HepG2 (cell line): ENCODE data around the gene FAM114A2. TPM values are rescaled to one million over a fixed set of nuclear protein-coding genes. Genes with fewer than 3 reads are reported as not detected.

Experiments used
- JUN ChIP-seq: sonication (generic); formaldehyde crosslinking; IDR thresholded peaks from 2 replicates; pipeline ENCODE4 v1.4.0; 2020; ENCODE audit warnings: mild to moderate bottlenecking, missing genetic modification reagents
- KLF11 ChIP-seq: IDR thresholded peaks from 2 replicates; pipeline ENCODE4 v1.6.1; 2016; ENCODE audit warnings: missing compliant biosample characterization
- MYC ChIP-seq: sonication (generic); formaldehyde crosslinking; IDR thresholded peaks from 2 replicates; pipeline ENCODE4 v1.9.0; 2021; ENCODE audit warnings: missing genetic modification reagents, borderline replicate concordance
- RAD21 ChIP-seq: fragments of 450-650 bp; formaldehyde crosslinking; IDR thresholded peaks from 2 replicates; pipeline ENCODE4 v1.5.0; 2020; ENCODE audit warnings: mild to moderate bottlenecking
- ZNF10 ChIP-seq: sonication (generic); formaldehyde crosslinking; IDR thresholded peaks from 2 replicates; pipeline ENCODE4 v1.4.0; 2020; ENCODE audit warnings: mild to moderate bottlenecking, low read depth, missing genetic modification reagents, borderline replicate concordance
- ZNF264 ChIP-seq: sonication (generic); formaldehyde crosslinking; IDR thresholded peaks from 2 replicates; pipeline ENCODE4 v1.4.0; 2020; ENCODE audit warnings: missing genetic modification reagents
- ZNF329 ChIP-seq: sonication (generic); formaldehyde crosslinking; IDR thresholded peaks from 2 replicates; pipeline ENCODE4 v1.9.0; 2021; ENCODE audit warnings: low read depth, mild to moderate bottlenecking, missing genetic modification reagents
- ZNF563 ChIP-seq: sonication (generic); formaldehyde crosslinking; IDR thresholded peaks from 2 replicates; pipeline ENCODE4 v1.8.0; 2022; ENCODE audit warnings: mild to moderate bottlenecking, moderate library complexity, missing genetic modification reagents
- ZNF776 ChIP-seq: sonication (generic); formaldehyde crosslinking; IDR thresholded peaks from 2 replicates; pipeline ENCODE4 v1.4.0; 2020; ENCODE audit warnings: mild to moderate bottlenecking, missing genetic modification reagents
- polyA plus RNA-seq, 8 experiments: library from polyadenylated mRNA; depleted of rRNA in 3 of 8; stranded (reverse) in 7 of 8; unstranded in 1 of 8; fragments of >200 nt; fragmentation: Illumina TruSeq in 4 of 8; extraction: Trizol in 4 of 8; gene quantifications; 2 replicates each; pipeline versions ENCODE4 v1.2.1 to v1.2.3, GENCODE V29; 2011 to 2016; ENCODE audit warnings: low read depth in 4 of 8, missing spikeins in 1 of 8, mixed read lengths in 1 of 8; ENCODE audit not compliant: insufficient read depth in 1 of 8
- total RNA-seq, 5 experiments: library from RNA; depleted of rRNA; stranded (reverse); fragments of >200 nt; fragmentation: Illumina TruSeq; extraction: Trizol; gene quantifications; 2 replicates each; pipeline ENCODE4 v1.2.3, GENCODE V29; 2016; ENCODE audit warnings: low read depth in 1 of 5
- TF ChIP-seq, protein P1 (sequence below): IDR thresholded peaks from 2 replicates; pipeline ENCODE4 v1.6.1; 2016; ENCODE audit warnings: low read depth, control low read depth
- TF ChIP-seq, protein P2 (sequence below): sonication (generic); formaldehyde crosslinking; IDR thresholded peaks from 2 replicates; pipeline ENCODE4 v1.5.1; 2020; ENCODE audit warnings: mild to moderate bottlenecking, missing genetic modification reagents, borderline replicate concordance
- TF ChIP-seq, protein P3 (sequence below): sonication (generic); formaldehyde crosslinking; IDR thresholded peaks from 2 replicates; pipeline ENCODE4 v1.5.1; 2020; ENCODE audit warnings: missing genetic modification reagents, mild to moderate bottlenecking, borderline replicate concordance
- TF ChIP-seq, protein P4 (sequence below): sonication (generic); formaldehyde crosslinking; IDR thresholded peaks from 2 replicates; pipeline ENCODE4 v1.9.0; 2021; ENCODE audit warnings: missing genetic modification reagents, borderline replicate concordance
- TF ChIP-seq, protein P5 (sequence below): IDR thresholded peaks from 2 replicates; pipeline ENCODE4 v1.6.1; 2016; ENCODE audit warnings: low read depth, missing genetic modification reagents, missing compliant biosample characterization
- TF ChIP-seq, protein P6 (sequence below): IDR thresholded peaks from 2 replicates; pipeline ENCODE4 v1.6.1; 2016; ENCODE audit warnings: missing compliant biosample characterization, missing genetic modification reagents, borderline replicate concordance

The FAM114A2 gene
- total and polyA plus RNA-seq, 2 of the 13 experiments (the other 11 are each of a cell fraction or from before 2014, with no cell fraction given) = 6.9 to 11.4 TPM

DNA sequence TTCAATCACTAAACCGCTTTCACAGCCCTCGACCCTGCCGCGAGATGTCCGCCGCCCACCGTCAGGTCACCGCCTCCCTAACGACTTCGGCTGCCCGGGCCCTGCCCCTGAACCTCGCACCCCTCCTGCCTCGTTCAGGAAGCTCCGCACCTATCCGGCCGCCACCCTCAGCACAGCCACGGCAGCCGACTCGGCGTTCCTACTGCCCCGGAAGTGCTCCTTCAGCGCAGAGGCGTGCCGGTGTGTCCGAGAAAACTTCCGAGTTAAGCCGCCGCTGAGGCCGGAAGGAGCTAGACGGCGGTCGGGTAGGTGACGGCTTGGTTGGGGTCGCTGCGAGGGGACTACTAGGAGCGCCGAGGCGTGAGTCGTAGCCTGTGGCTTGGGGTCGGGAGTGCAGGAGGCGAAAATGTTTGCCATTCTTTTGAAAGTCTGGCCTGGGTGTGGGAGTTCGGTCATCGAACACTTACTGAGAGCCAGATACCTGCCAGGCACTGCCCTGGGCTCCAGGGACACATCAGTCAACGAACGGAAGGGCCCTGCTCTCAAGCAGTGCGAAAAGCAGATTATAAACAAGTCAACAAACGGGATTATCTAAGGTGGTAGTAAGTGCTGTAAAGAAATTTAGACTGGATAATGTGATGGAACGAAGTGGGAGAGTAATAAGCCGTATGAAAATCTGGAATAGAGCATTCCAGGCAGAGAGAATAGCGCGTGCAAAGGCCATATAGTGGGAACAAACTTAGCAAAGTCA is at the start of gene FAM114A2, which contains the start of gene MFAP3 (continued):
- TF ChIP-seq, protein P1, sequence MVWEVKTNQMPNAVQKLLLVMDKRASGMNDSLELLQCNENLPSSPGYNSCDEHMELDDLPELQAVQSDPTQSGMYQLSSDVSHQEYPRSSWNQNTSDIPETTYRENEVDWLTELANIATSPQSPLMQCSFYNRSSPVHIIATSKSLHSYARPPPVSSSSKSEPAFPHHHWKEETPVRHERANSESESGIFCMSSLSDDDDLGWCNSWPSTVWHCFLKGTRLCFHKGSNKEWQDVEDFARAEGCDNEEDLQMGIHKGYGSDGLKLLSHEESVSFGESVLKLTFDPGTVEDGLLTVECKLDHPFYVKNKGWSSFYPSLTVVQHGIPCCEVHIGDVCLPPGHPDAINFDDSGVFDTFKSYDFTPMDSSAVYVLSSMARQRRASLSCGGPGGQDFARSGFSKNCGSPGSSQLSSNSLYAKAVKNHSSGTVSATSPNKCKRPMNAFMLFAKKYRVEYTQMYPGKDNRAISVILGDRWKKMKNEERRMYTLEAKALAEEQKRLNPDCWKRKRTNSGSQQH (CRISPR knock-in tag) = peak; percentile 94
- TF ChIP-seq, protein P2, sequence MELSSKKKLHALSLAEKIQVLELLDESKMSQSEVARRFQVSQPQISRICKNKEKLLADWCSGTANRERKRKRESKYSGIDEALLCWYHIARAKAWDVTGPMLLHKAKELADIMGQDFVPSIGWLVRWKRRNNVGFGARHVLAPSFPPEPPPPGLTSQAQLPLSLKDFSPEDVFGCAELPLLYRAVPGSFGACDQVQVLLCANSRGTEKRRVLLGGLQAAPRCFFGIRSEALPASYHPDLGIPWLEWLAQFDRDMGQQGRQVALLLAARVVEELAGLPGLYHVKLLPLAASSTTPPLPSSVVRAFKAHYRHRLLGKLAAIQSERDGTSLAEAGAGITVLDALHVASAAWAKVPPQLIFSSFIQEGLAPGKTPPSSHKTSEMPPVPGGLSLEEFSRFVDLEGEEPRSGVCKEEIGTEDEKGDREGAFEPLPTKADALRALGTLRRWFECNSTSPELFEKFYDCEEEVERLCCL (CRISPR knock-in tag) = no peak; the same call in 1 of the 2 replicates
- TF ChIP-seq, protein P3, sequence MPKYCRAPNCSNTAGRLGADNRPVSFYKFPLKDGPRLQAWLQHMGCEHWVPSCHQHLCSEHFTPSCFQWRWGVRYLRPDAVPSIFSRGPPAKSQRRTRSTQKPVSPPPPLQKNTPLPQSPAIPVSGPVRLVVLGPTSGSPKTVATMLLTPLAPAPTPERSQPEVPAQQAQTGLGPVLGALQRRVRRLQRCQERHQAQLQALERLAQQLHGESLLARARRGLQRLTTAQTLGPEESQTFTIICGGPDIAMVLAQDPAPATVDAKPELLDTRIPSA (CRISPR knock-in tag) = no peak
- TF ChIP-seq, protein P4, sequence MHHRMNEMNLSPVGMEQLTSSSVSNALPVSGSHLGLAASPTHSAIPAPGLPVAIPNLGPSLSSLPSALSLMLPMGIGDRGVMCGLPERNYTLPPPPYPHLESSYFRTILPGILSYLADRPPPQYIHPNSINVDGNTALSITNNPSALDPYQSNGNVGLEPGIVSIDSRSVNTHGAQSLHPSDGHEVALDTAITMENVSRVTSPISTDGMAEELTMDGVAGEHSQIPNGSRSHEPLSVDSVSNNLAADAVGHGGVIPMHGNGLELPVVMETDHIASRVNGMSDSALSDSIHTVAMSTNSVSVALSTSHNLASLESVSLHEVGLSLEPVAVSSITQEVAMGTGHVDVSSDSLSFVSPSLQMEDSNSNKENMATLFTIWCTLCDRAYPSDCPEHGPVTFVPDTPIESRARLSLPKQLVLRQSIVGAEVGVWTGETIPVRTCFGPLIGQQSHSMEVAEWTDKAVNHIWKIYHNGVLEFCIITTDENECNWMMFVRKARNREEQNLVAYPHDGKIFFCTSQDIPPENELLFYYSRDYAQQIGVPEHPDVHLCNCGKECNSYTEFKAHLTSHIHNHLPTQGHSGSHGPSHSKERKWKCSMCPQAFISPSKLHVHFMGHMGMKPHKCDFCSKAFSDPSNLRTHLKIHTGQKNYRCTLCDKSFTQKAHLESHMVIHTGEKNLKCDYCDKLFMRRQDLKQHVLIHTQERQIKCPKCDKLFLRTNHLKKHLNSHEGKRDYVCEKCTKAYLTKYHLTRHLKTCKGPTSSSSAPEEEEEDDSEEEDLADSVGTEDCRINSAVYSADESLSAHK (CRISPR knock-in tag) = no peak
- peak; percentile 84; the same call in 1 of the 2 replicates for TF ChIP-seq MYC (CRISPR knock-in tag)
- TF ChIP-seq, protein P5, sequence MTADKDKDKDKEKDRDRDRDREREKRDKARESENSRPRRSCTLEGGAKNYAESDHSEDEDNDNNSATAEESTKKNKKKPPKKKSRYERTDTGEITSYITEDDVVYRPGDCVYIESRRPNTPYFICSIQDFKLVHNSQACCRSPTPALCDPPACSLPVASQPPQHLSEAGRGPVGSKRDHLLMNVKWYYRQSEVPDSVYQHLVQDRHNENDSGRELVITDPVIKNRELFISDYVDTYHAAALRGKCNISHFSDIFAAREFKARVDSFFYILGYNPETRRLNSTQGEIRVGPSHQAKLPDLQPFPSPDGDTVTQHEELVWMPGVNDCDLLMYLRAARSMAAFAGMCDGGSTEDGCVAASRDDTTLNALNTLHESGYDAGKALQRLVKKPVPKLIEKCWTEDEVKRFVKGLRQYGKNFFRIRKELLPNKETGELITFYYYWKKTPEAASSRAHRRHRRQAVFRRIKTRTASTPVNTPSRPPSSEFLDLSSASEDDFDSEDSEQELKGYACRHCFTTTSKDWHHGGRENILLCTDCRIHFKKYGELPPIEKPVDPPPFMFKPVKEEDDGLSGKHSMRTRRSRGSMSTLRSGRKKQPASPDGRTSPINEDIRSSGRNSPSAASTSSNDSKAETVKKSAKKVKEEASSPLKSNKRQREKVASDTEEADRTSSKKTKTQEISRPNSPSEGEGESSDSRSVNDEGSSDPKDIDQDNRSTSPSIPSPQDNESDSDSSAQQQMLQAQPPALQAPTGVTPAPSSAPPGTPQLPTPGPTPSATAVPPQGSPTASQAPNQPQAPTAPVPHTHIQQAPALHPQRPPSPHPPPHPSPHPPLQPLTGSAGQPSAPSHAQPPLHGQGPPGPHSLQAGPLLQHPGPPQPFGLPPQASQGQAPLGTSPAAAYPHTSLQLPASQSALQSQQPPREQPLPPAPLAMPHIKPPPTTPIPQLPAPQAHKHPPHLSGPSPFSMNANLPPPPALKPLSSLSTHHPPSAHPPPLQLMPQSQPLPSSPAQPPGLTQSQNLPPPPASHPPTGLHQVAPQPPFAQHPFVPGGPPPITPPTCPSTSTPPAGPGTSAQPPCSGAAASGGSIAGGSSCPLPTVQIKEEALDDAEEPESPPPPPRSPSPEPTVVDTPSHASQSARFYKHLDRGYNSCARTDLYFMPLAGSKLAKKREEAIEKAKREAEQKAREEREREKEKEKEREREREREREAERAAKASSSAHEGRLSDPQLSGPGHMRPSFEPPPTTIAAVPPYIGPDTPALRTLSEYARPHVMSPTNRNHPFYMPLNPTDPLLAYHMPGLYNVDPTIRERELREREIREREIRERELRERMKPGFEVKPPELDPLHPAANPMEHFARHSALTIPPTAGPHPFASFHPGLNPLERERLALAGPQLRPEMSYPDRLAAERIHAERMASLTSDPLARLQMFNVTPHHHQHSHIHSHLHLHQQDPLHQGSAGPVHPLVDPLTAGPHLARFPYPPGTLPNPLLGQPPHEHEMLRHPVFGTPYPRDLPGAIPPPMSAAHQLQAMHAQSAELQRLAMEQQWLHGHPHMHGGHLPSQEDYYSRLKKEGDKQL = no peak
- TF ChIP-seq JUN (CRISPR knock-in tag) = peak; percentile 52; the same call in 1 of the 2 replicates
- no peak for TF ChIP-seq ZNF264 (CRISPR knock-in tag)
- TF ChIP-seq ZNF776 (CRISPR knock-in tag) = 0 out of 2 replicates have a peak, but pooled peaks have one; percentile 67
- TF ChIP-seq KLF11 = 0 out of 2 replicates have a peak, but pooled peaks have one; percentile 25
- TF ChIP-seq, protein P6, sequence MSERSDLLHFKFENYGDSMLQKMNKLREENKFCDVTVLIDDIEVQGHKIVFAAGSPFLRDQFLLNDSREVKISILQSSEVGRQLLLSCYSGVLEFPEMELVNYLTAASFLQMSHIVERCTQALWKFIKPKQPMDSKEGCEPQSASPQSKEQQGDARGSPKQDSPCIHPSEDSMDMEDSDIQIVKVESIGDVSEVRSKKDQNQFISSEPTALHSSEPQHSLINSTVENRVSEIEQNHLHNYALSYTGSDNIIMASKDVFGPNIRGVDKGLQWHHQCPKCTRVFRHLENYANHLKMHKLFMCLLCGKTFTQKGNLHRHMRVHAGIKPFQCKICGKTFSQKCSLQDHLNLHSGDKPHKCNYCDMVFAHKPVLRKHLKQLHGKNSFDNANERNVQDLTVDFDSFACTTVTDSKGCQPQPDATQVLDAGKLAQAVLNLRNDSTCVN (CRISPR knock-in tag) = peak; percentile 76; the same call in 1 of the 2 replicates
- peak; percentile 89; the same call in 1 of the 2 replicates for TF ChIP-seq ZNF563 (CRISPR knock-in tag)
- peak; percentile 66; the same call in 1 of the 2 replicates for TF ChIP-seq ZNF329 (CRISPR knock-in tag)
- TF ChIP-seq RAD21 (CRISPR knock-in tag) = no peak
- no peak for TF ChIP-seq ZNF10 (CRISPR knock-in tag)
